ENCODE measurements around the gene AFAP1L2. TPM values are rescaled to one million over a fixed set of nuclear protein-coding genes. Genes with fewer than 3 reads are reported as not detected.

AFAP1L2 gene
- total RNA-seq, 4 donors from 2014 or later = 20.5 to 29.5 (median 23.9) TPM

DNA sequence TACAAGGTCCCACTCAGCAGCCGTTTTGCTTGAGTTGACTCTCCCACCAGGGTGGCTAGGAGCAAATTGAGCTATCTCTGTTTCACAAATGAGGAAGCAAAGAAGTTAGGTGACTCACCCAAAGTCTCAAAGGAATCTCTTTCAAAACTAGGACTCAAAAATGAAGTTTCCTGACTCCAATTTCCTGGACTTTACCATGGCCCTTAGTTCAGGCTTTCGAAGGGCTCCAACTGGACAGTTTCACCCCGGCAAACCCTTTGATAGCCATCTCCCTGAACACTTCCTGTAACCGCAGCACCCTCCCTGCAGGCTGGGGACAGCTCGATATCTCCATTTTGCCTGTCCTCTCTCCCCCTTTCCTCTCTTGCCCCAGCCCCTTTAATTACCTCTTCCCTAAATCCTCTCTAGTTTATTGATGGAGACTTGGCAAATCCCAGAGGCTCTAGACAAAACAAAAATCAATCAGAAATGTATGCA is 4.7 kb upstream of the AFAP1L2 start:
- 59 to 71% methylated on average over 4 to 5 of the region's 5 CpGs for WGBS, 2 donors (ENCODE audit: low coverage in 1 of 2)
- H3K4me3 ChIP-seq = no peak overlapping the region
- no peaks in the 10 kb centered on the region for H3K36me3 ChIP-seq
- peaks cover 12% of the 10 kb centered on the region for H3K27me3 ChIP-seq
- no peaks in the 10 kb centered on the region for H3K9me3 ChIP-seq
- TF ChIP-seq, protein P1, sequence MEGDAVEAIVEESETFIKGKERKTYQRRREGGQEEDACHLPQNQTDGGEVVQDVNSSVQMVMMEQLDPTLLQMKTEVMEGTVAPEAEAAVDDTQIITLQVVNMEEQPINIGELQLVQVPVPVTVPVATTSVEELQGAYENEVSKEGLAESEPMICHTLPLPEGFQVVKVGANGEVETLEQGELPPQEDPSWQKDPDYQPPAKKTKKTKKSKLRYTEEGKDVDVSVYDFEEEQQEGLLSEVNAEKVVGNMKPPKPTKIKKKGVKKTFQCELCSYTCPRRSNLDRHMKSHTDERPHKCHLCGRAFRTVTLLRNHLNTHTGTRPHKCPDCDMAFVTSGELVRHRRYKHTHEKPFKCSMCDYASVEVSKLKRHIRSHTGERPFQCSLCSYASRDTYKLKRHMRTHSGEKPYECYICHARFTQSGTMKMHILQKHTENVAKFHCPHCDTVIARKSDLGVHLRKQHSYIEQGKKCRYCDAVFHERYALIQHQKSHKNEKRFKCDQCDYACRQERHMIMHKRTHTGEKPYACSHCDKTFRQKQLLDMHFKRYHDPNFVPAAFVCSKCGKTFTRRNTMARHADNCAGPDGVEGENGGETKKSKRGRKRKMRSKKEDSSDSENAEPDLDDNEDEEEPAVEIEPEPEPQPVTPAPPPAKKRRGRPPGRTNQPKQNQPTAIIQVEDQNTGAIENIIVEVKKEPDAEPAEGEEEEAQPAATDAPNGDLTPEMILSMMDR (IDR thresholded peaks at IDR 0.05) = no peak
- no peak for ATAC-seq
- H3K27ac ChIP-seq = no peak overlapping the region
- peaks cover 0 to 26% (median 7%) of the 10 kb centered on the region in 3 donors for H3K4me1 ChIP-seq

DNA sequence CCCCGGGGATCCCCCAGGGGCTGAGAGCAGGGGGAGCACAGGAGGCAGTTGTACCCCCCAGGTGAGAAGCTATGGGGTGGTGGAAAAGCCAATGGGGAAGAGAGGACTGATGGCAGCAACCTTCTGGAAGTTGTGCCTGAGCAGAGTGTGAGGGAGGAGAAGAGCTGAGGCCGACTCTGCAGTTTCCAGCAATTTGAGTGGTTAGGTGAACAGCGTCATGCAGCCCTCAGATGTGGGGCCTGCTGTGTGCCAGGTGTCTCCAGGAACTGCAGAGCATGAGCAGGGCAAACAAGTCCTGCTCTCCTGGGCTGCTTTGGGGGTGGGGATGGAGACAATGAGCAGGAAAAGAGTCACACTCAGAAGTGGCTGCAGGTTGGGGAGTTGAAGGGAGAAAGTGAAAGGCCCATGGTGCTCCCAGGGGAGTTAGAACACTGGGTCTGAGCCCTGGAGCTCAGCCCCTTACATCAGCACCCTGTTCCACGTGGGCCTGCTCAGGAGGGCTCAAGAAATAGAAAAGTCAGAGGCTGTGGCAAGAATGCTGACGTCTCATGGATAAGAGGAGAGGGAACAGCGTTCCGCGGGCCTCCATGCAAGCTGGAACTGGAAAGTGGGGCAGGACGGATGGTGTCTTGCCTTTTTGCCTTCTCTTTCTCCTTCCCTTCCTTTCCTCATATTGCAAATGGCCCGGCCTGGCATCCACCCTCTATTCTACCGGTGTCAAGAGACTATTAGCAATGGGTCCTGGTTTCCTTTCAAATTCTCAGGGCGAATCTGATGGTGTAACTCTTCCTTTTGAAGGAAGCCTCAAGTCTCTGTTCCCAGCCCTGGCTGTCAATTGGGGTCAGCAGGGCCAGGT is 4.0 kb upstream of the AFAP1L2 start:
- H3K27me3 ChIP-seq = peaks cover 19% of the 10 kb centered on the region
- no peak overlapping the region for H3K4me3 ChIP-seq
- H3K9me3 ChIP-seq = no peaks in the 10 kb centered on the region
- no peak overlapping the region for H3K27ac ChIP-seq
- WGBS, 2 donors (ENCODE audit: low coverage in 1 of 2) = 77 to 83% methylated on average over 8 to 9 of the region's 12 CpGs
- H3K4me1 ChIP-seq = peaks cover 0 to 29% (median 6%) of the 10 kb centered on the region in 3 donors
- no peaks in the 10 kb centered on the region for H3K36me3 ChIP-seq
- TF ChIP-seq EP300 (IDR thresholded peaks at IDR 0.05) (no peak), POLR2A (IDR thresholded peaks at IDR 0.05) (no peak), POLR2AphosphoS5 (IDR thresholded peaks at IDR 0.05) (no peak)
- TF ChIP-seq, protein P1 (IDR thresholded peaks at IDR 0.05) = no peak
- ATAC-seq = no peak

DNA sequence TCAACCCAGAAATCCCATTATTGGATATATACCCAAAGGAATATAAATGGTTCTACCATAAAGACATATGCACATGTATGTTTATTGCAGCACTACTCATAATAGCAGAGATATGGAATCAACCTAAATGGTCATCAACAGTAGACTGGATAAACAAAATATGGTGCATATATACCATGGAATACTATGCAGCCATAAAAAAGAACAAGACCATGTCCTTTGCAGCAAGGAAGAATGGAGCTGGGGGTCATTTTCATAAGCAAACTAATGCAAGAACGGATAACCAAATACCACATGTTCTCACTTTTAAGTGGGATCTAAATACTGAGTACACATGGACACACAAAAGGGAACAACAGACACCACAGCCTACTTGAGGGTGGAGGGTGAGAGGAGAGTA is 2.2 kb upstream of the AFAP1L2 start:
- WGBS, 2 donors (ENCODE audit: low coverage in 1 of 2) = 77% methylated on average over 1 of the region's 1 CpG; no CpG with 5 or more reads in 1 of the 2 donors
- Histone ChIP-seq H3K27me3 (peaks cover 26% of the 10 kb centered on the region), H3K4me1 (peaks cover 0 to 36% (median 7%) of the 10 kb centered on the region in 3 donors), H3K9me3 (no peaks in the 10 kb centered on the region), H3K36me3 (no peaks in the 10 kb centered on the region), H3K27ac (no peak overlapping the region), H3K4me3 (no peak overlapping the region)
- ATAC-seq = no peak
- TF ChIP-seq, protein P1 (IDR thresholded peaks at IDR 0.05) = no peak

DNA sequence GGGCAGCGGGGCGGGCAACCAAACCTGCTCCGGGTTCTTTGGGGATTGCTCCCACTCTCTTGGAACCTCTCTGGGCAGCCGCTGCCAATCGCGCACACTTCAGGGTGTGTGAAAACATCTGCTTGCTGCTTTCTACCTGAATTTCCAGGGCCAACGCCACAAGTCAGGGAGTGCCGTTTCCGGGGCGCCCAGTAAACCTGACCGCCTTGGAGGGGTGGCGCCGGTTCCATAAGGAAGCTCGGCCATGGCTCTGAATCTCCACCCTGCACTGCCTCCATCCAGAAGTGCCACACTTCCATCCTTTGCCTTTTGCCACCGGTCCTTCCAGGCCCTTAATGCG is 679 bp upstream of the AFAP1L2 start:
- no peaks in the 10 kb centered on the region for H3K36me3 ChIP-seq
- H3K27ac ChIP-seq = peak overlapping the region in 3 of 4 donors; percentile 65 to 82 (median 77)
- no peak for ATAC-seq
- H3K9me3 ChIP-seq = no peaks in the 10 kb centered on the region
- H3K27me3 ChIP-seq = peaks cover 26% of the 10 kb centered on the region
- TF ChIP-seq POLR2AphosphoS5 (IDR thresholded peaks at IDR 0.05) (no peak), EP300 (IDR thresholded peaks at IDR 0.05) (no peak), POLR2A (IDR thresholded peaks at IDR 0.05) (no peak)
- TF ChIP-seq, protein P1 (IDR thresholded peaks at IDR 0.05) = no peak
- H3K4me1 ChIP-seq = peaks cover 0 to 51% (median 7%) of the 10 kb centered on the region in 3 donors
- WGBS, 2 donors (ENCODE audit: low coverage in 1 of 2) = 52 to 55% methylated on average over 8 to 9 of the region's 16 CpGs
- peak overlapping the region in 1 of 2 donors; percentile 69 for H3K4me3 ChIP-seq
